BLaER1 (cell line): ENCODE measurements around the gene CASKIN2.
"Not testable (repeated sequence)": the region's sequence is repeated elsewhere in the genome, so short reads cannot be mapped to it uniquely, and the experiment has no call there.

ENCODE experiments used
- H3K27ac ChIP-seq: shearing (Covaris generic); formaldehyde crosslinking; 2 replicates; pipeline ENCODE4 v1.8.1; 2022
- H3K27me3 ChIP-seq: shearing (Covaris generic); formaldehyde crosslinking; 2 replicates; pipeline ENCODE4 v1.8.1; 2022
- H3K36me3 ChIP-seq: shearing (Covaris generic); formaldehyde crosslinking; 2 replicates; pipeline ENCODE4 v1.8.1; 2022
- H3K4me1 ChIP-seq: shearing (Covaris generic); formaldehyde crosslinking; 2 replicates; pipeline ENCODE4 v1.8.1; 2022
- H3K4me2 ChIP-seq: shearing (Covaris generic); formaldehyde crosslinking; 2 replicates; pipeline ENCODE4 v1.8.1; 2022
- H3K4me3 ChIP-seq: shearing (Covaris generic); formaldehyde crosslinking; 2 replicates; pipeline ENCODE4 v1.8.1; 2022
- H3K9ac ChIP-seq: shearing (Covaris generic); formaldehyde crosslinking; 2 replicates; pipeline ENCODE4 v1.8.1; 2022
- H3K9me3 ChIP-seq: shearing (Covaris generic); formaldehyde crosslinking; 2 replicates; pipeline ENCODE4 v1.8.1; 2022
- H4K20me1 ChIP-seq: shearing (Covaris generic); formaldehyde crosslinking; 2 replicates; pipeline ENCODE4 v1.8.1; 2022
- Cebpa-rat ChIP-seq: shearing (Covaris generic); IDR thresholded peaks from 2 replicates; pipeline ENCODE4 v1.8.1; 2022

The CASKIN2 gene

DNA sequence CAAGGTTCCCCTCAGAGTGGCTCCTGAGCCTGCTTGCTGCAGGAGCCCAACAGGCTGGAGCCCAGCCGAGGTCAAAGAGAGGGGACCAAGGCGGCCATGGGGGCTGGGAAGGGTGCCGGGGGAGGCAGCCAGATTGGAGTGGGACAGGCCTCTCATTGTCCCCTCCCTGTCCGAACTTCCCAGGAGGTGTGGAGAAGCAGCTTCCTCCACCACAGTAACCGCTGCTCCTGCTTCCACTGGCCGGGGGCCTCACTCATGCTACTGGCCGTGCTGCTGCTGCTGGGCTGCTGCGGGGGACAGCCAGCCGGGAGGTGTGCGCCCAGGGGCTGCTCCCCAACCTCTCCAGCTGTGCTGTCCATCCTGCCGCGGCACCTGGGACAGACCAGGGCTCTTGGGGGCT, 29.6 kb downstream of the CASKIN2 start:
- no peak for TF ChIP-seq Cebpa-rat
- Histone ChIP-seq H3K27me3 (no peaks in the 10 kb centered on the region), H3K4me2 (peak overlapping the region; percentile 96)

DNA sequence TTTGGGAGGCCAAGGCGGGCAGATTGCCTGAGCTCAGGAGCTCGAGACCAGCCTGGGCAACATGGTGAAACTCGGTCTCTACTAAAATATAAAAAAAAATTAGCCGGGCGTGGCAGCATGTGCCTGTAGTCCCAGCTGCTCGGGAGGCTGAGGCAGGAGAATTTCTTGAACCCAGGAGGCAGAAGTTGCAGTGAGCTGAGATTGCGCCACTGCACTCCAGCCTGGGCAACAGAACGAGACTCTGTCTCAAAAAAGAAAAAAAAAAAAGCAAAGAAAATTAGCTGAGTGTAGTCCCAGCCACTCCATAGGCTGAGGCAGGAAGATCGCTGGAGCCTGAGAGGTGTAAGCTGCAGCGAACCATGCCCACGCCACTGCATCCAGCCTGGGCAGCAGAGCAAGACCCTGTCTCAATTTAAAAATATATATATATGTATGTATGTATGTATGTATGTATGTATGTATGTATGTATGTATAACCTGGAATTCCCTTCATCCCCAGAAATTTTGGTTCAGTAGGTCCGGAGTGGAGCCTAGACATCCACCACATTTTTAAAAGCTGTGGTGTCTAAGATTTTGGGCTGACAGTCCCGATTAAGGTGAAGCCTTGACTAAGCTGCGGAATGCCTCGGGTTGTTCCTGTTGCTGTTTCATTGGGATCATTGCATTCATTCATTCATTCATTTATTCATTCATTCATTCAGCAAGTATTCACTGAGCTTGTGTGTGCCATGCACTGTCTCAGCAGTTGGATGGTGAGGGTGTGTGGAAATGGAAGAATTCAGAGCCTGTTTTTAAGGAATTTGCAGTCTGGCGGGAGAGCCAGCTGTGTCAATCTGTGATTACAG, 33.0 kb downstream of the CASKIN2 start:
- no peak; the same call in 1 of the 2 replicates for TF ChIP-seq Cebpa-rat
- Histone ChIP-seq H3K36me3 (peaks cover 49% of the 10 kb centered on the region), H4K20me1 (no peaks in the 10 kb centered on the region), H3K27ac (peak overlapping the region; percentile 82), H3K27me3 (no peaks in the 10 kb centered on the region), H3K4me2 (peak overlapping the region; percentile 70), H3K9ac (peak overlapping the region; percentile 60; the same call in 1 of the 2 replicates), H3K9me3 (no peaks in the 10 kb centered on the region), H3K4me1 (peaks cover 93% of the 10 kb centered on the region), H3K4me3 (no peak overlapping the region)

More for the DNA sequence above, 29.6 kb downstream of the CASKIN2 start:
- H3K4me1 ChIP-seq = peaks cover 95% of the 10 kb centered on the region
- no peaks in the 10 kb centered on the region for H4K20me1 ChIP-seq
- H3K36me3 ChIP-seq = peaks cover 20% of the 10 kb centered on the region
- H3K27ac ChIP-seq = peak overlapping the region; percentile 96
- no peak overlapping the region for H3K4me3 ChIP-seq
- no peaks in the 10 kb centered on the region for H3K9me3 ChIP-seq
- peak overlapping the region; percentile 80 for H3K9ac ChIP-seq

DNA sequence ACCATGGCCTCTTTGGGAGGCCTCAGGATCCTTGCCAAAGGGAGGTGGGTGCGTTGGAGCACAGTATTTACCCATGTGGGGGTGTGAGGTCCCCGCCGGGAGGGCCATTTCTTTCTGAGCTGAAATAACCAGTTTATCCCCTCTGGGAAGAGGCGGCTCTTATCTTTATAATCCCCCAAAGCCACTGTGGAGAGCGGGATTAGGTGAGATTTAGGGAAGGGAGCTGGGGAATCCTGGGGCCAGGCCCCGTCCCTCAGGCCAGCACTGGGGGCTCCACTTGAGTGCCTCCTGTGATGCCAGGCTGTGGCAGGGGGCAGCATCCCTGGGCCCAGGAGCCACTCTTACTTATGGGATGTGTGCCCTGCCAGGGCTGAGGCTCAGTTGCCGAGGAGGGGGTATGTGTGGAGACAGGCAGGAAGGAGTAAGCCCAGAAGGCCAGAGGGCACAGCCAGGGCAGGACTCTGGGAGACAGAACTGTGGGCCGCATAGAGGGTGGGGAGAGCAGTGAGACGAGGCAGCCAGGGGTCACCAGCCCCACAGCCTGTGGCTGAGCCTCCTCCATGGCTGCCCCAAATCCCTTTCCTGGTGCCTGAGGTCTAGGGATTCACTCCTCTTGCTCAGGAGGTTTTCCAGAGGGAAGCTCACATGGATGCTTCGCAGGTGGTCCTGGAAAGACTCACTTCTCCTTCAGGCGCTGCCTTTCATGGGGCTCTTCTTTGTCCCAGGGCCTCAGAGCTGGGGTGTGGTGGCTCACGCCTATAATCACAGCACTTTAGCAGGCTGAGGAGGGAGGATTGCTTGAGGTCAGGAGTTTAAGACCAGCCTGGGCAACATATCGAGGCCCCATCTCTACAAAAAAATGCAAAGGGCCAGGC, 33.9 kb downstream of the CASKIN2 start:
- H3K9ac ChIP-seq = peak overlapping the region; percentile 60
- peak overlapping the region; percentile 70 for H3K4me2 ChIP-seq
- H3K4me1 ChIP-seq = peaks cover 93% of the 10 kb centered on the region
- no peaks in the 10 kb centered on the region for H3K9me3 ChIP-seq
- peak overlapping the region; percentile 82 for H3K27ac ChIP-seq
- H4K20me1 ChIP-seq = no peaks in the 10 kb centered on the region
- no peak overlapping the region for H3K4me3 ChIP-seq
- peaks cover 58% of the 10 kb centered on the region for H3K36me3 ChIP-seq
- no peaks in the 10 kb centered on the region for H3K27me3 ChIP-seq
- TF ChIP-seq Cebpa-rat = no peak

DNA sequence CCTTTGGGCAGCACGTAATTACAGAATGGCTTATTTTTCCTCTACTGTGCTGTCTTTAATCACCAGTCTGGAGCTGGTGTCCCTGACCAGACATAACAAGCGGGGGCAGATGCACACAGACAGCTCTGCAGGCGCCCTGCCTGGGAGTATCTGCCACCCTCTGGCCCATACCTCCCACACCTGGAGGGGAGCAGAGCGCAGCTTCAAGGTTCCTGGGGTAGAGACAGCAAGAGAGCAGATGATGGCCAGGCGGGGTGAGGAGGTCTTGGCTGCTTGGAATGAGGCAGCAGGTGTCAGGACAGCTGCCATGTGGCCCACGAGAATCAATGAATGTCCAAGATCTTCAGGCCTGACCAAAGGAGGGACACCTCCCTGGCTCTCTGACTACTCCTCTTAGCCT, 35.1 kb downstream of the CASKIN2 start:
- peaks cover 92% of the 10 kb centered on the region for H3K4me1 ChIP-seq
- peaks cover 65% of the 10 kb centered on the region for H3K36me3 ChIP-seq
- peak overlapping the region; percentile 60; the same call in 1 of the 2 replicates for H3K9ac ChIP-seq
- no peak for TF ChIP-seq Cebpa-rat
- no peak overlapping the region for H3K4me3 ChIP-seq
- H3K27ac ChIP-seq = peak overlapping the region; percentile 82
- H3K27me3 ChIP-seq = no peaks in the 10 kb centered on the region
- peak overlapping the region; percentile 70 for H3K4me2 ChIP-seq
- H4K20me1 ChIP-seq = peaks cover 8% of the 10 kb centered on the region; the same call in 1 of the 2 replicates
- no peaks in the 10 kb centered on the region for H3K9me3 ChIP-seq

DNA sequence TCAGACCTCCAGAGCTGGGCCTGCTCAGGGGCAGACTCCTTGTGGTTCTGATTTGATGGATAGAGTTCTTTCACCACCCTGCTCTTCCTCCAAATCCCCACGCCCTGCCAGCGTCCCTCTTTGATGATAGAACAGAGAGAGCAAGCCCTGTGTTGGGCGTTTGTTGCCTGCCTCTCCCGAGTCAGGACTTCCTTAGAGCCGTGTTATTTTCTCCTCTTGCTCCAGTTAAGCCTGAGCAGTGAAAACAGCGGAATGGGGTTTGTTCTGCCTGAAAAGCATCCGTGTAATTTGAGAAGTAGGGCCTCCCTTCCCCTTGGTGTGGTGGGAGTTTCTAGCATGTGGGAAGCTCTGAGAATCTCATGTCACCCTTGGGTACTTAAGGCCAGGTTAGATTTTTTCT, 36.8 kb downstream of the CASKIN2 start:
- Histone ChIP-seq H3K27ac (peak overlapping the region; percentile 64; the same call in 1 of the 2 replicates), H3K27me3 (no peaks in the 10 kb centered on the region), H3K9me3 (no peaks in the 10 kb centered on the region), H3K4me2 (peak overlapping the region; percentile 11; the same call in 1 of the 2 replicates), H3K36me3 (peaks cover 78% of the 10 kb centered on the region), H4K20me1 (peaks cover 15% of the 10 kb centered on the region; the same call in 1 of the 2 replicates), H3K4me3 (no peak overlapping the region), H3K4me1 (peaks cover 95% of the 10 kb centered on the region), H3K9ac (no peak overlapping the region)
- no peak for TF ChIP-seq Cebpa-rat

DNA sequence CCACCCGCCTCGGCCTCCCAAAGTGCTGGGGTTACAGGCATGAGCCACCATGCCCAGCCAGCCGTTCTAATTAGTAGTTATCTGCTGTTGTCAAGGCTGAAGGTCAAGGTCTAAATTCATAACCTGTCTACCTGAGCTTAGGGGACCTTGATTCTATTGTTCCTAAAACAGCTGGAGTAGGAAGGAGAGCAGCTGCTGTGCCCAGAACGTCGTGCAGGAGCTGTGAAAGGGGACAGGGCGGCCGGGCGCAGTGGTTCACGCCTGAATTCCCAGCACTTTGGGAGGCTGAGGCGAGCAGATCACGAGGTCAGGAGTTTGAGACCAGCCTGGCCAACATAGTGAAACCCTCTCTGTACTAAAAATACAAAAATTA, 37.9 kb downstream of the CASKIN2 start:
- not testable (repeated sequence) for H3K9ac ChIP-seq, H3K27me3 ChIP-seq, H3K4me3 ChIP-seq, H3K9me3 ChIP-seq
- peaks cover 19% of the 10 kb centered on the region; the same call in 1 of the 2 replicates for H4K20me1 ChIP-seq
- peaks cover 95% of the 10 kb centered on the region for H3K4me1 ChIP-seq
- H3K27ac ChIP-seq = peak overlapping the region; percentile 37; the same call in 1 of the 2 replicates
- H3K4me2 ChIP-seq = peak overlapping the region; percentile 50
- H3K36me3 ChIP-seq = peaks cover 80% of the 10 kb centered on the region

DNA sequence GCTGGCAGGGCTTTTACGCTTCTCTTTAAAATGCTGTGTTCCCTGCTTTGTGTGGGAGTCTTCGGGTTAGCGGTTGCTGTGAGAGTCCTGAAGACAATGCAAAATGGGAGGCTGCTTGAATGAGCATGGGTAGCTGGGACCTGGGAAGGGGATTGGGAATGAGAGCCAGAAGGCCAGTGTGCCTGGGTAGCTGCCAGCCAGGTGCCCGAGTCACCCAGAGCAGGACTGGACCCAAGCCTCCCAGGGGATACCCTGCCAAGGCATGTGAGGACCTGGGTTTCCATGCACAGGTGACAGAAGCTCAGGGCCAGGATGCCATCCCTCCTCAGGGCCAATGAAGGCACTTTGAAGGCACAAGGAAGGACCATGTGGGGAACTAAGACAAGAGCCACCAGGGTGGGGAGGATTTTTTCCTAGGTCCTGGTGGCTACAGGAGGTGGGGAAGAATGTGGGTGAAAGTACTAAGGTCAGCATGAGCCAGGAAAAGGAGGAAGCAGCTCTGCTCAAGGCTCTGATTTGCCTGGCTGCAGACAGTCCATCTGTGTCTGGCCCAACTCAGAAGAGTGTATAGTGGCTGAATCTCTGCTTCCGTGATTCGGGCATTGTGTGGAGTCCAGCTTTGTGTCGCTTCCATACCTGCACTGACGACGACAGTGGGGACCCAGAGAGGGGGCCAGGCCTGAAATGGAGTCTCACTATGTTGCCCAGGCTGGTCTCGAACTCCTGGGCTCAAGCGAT, 38.4 kb downstream of the CASKIN2 start:
- Histone ChIP-seq H3K4me1 (peaks cover 95% of the 10 kb centered on the region), H3K27ac (peak overlapping the region; percentile 37; the same call in 1 of the 2 replicates), H3K9me3 (no peaks in the 10 kb centered on the region), H3K4me2 (peak overlapping the region; percentile 50), H3K27me3 (no peaks in the 10 kb centered on the region), H3K9ac (no peak overlapping the region), H3K4me3 (no peak overlapping the region), H4K20me1 (peaks cover 19% of the 10 kb centered on the region; the same call in 1 of the 2 replicates), H3K36me3 (peaks cover 84% of the 10 kb centered on the region)
- TF ChIP-seq Cebpa-rat = no peak

DNA sequence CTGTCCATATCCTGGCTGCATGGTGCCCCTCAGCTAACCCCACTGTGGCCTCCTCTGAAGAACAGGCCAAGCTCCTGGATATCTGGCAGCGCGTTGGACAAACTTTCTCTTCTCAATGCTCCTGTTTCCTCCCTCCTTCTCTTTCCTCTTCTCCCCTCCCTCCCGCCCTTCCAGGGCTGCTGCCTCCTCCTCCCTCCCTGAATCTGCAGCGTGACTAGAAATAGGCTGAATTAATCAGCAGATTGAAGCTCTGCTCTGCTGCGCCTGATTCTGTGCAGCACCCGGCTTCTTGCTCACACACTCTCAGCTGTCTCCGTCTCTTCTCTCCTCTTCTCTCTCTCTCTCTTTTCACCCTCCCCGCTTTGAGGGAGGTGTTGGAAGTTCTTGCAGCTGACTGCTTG, 39.1 kb downstream of the CASKIN2 start:
- Histone ChIP-seq H3K36me3 (peaks cover 89% of the 10 kb centered on the region), H3K9me3 (no peaks in the 10 kb centered on the region), H3K27ac (peak overlapping the region; percentile 64; the same call in 1 of the 2 replicates), H3K9ac (0 out of 2 replicates have a peak overlapping the region, but pooled peaks have one; percentile 38), H3K4me2 (peak overlapping the region; percentile 64), H4K20me1 (peaks cover 19% of the 10 kb centered on the region; the same call in 1 of the 2 replicates), H3K4me1 (peaks cover 95% of the 10 kb centered on the region), H3K4me3 (no peak overlapping the region), H3K27me3 (no peaks in the 10 kb centered on the region)
- no peak for TF ChIP-seq Cebpa-rat

DNA sequence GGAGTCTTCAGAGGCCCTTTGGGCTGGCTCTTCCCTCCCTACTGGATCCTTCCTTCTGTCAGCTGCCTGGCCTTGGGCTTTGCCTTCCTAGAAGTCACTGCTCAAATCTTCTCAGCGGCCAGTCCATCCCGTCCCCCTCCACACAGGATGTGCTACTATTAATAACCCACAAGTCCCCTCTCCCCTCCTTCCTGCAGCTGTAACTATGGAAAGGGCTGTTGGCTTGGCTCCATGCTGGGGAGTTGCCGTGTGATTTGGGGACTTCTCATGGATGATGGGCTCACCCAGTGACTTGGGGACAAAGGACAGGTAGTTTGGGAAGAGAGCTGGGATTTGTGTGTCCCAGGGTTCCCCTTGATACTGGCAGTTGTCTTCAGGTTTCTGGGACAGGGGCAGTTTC, 39.5 kb downstream of the CASKIN2 start:
- H4K20me1 ChIP-seq = peaks cover 19% of the 10 kb centered on the region; the same call in 1 of the 2 replicates
- H3K36me3 ChIP-seq = peaks cover 91% of the 10 kb centered on the region
- H3K4me2 ChIP-seq = peak overlapping the region; percentile 64
- 0 out of 2 replicates have a peak overlapping the region, but pooled peaks have one; percentile 38 for H3K9ac ChIP-seq
- peaks cover 95% of the 10 kb centered on the region for H3K4me1 ChIP-seq
- H3K27ac ChIP-seq = peak overlapping the region; percentile 64; the same call in 1 of the 2 replicates
- H3K4me3 ChIP-seq = no peak overlapping the region
- no peak for TF ChIP-seq Cebpa-rat
- no peaks in the 10 kb centered on the region for H3K27me3 ChIP-seq
- H3K9me3 ChIP-seq = no peaks in the 10 kb centered on the region
